A549 (cell line): ENCODE results near the gene RALA.

ENCODE experiments used
- CHD2 ChIP-seq: fragments of 150-350 bp; IDR thresholded peaks from 2 replicates; pipeline ENCODE4 v1.6.1; 2014; ENCODE audit warnings: low read length; ENCODE audit not compliant: partially characterized antibody
- CTCF ChIP-seq: fragments of >200 bp; sonication (Bioruptor Twin); formaldehyde crosslinking; IDR thresholded peaks from 3 replicates; pipeline ENCODE4 v1.5.1; 2016
- JUNB ChIP-seq: fragments of >200 bp; sonication (Bioruptor Twin); formaldehyde crosslinking; IDR thresholded peaks from 2 replicates; pipeline ENCODE4 v1.6.1; 2016
- MAX ChIP-seq: IDR thresholded peaks from 2 replicates; pipeline ENCODE4 v1.6.1; 2012
- POLR2A ChIP-seq: IDR thresholded peaks from 2 replicates; pipeline ENCODE4 v1.6.1; 2012; ENCODE audit warnings: mild to moderate bottlenecking, low read length

- no peak for TF ChIP-seq CTCF
- TF ChIP-seq JUNB = no peak
- no peak for TF ChIP-seq POLR2A
- TF ChIP-seq CHD2 = no peak
- no peak for TF ChIP-seq MAX
Observed at GRCh38 chr7:39589323-39590111, 33.9 kb upstream of the RALA start.
